Measurements from ENCODE around the gene PMS2. TPM values are rescaled to one million over a fixed set of nuclear protein-coding genes. Genes with fewer than 3 reads are reported as not detected.
"Not testable (repeated sequence)": the region's sequence is repeated elsewhere in the genome, so short reads cannot be mapped to it uniquely, and the experiment has no call there.

PMS2 gene
- total RNA-seq, 1 donor from 2014 or later: 20.3 TPM

- not testable (repeated sequence) for H3K9me3 Mint-ChIP-seq; H3K27me3 Mint-ChIP-seq (ENCODE audit: low read depth); H3K36me3 Mint-ChIP-seq (ENCODE audit: low read depth); H3K27ac Mint-ChIP-seq (ENCODE audit: unreplicated experiment); H3K4me3 Mint-ChIP-seq; H3K4me1 Mint-ChIP-seq; DNase-seq (ENCODE audit: low read depth, low spot score)
These were observed 45.6 kb downstream of the PMS2 start for GRCh38 chr7:5963205-5963604.

- not testable (repeated sequence) for DNase-seq (ENCODE audit: low read depth, low spot score); H3K4me1 Mint-ChIP-seq; H3K36me3 Mint-ChIP-seq (ENCODE audit: low read depth); H3K9me3 Mint-ChIP-seq; H3K27ac Mint-ChIP-seq (ENCODE audit: unreplicated experiment); H3K4me3 Mint-ChIP-seq; H3K27me3 Mint-ChIP-seq (ENCODE audit: low read depth)
These were observed 73.9 kb downstream of the PMS2 start for GRCh38 chr7:5934945-5935450.

- not testable (repeated sequence) for DNase-seq (ENCODE audit: low read depth, low spot score); H3K36me3 Mint-ChIP-seq (ENCODE audit: low read depth); H3K4me1 Mint-ChIP-seq; H3K27ac Mint-ChIP-seq (ENCODE audit: unreplicated experiment); H3K27me3 Mint-ChIP-seq (ENCODE audit: low read depth); H3K4me3 Mint-ChIP-seq; H3K9me3 Mint-ChIP-seq
These were observed 76.8 kb downstream of the PMS2 start for GRCh38 chr7:5931905-5932644.

- DNase-seq (ENCODE audit: low read depth, low spot score); H3K4me3 Mint-ChIP-seq; H3K9me3 Mint-ChIP-seq; H3K36me3 Mint-ChIP-seq (ENCODE audit: low read depth); H3K4me1 Mint-ChIP-seq; H3K27me3 Mint-ChIP-seq (ENCODE audit: low read depth); H3K27ac Mint-ChIP-seq (ENCODE audit: unreplicated experiment): not testable (repeated sequence)
These were observed 77.6 kb downstream of the PMS2 start for GRCh38 chr7:5931250-5931649.

- not testable (repeated sequence) for H3K4me3 Mint-ChIP-seq; H3K36me3 Mint-ChIP-seq (ENCODE audit: low read depth); H3K27ac Mint-ChIP-seq (ENCODE audit: unreplicated experiment); DNase-seq (ENCODE audit: low read depth, low spot score); H3K9me3 Mint-ChIP-seq; H3K27me3 Mint-ChIP-seq (ENCODE audit: low read depth); H3K4me1 Mint-ChIP-seq
These were observed 78.6 kb downstream of the PMS2 start for GRCh38 chr7:5930290-5930689.

- H3K4me1 Mint-ChIP-seq; H3K27me3 Mint-ChIP-seq (ENCODE audit: low read depth); H3K36me3 Mint-ChIP-seq (ENCODE audit: low read depth); H3K9me3 Mint-ChIP-seq; DNase-seq (ENCODE audit: low read depth, low spot score); H3K4me3 Mint-ChIP-seq; H3K27ac Mint-ChIP-seq (ENCODE audit: unreplicated experiment): not testable (repeated sequence)
These were observed 82.5 kb downstream of the PMS2 start for GRCh38 chr7:5926263-5926870.

GRCh38 chr7:5924630-5925029, 84.2 kb downstream of the PMS2 start:
- H3K27ac Mint-ChIP-seq (ENCODE audit: unreplicated experiment); H3K4me3 Mint-ChIP-seq; H3K36me3 Mint-ChIP-seq (ENCODE audit: low read depth); DNase-seq (ENCODE audit: low read depth, low spot score); H3K4me1 Mint-ChIP-seq; H3K9me3 Mint-ChIP-seq; H3K27me3 Mint-ChIP-seq (ENCODE audit: low read depth): not testable (repeated sequence)

GRCh38 chr7:5924180-5924579, 84.7 kb downstream of the PMS2 start:
- H3K27ac Mint-ChIP-seq (ENCODE audit: unreplicated experiment); H3K9me3 Mint-ChIP-seq; H3K27me3 Mint-ChIP-seq (ENCODE audit: low read depth); DNase-seq (ENCODE audit: low read depth, low spot score); H3K4me3 Mint-ChIP-seq; H3K4me1 Mint-ChIP-seq; H3K36me3 Mint-ChIP-seq (ENCODE audit: low read depth): not testable (repeated sequence)

Other genes with a start within 250 kb of the PMS2 start
- 36.4 and 38.9 TPM in 2 replicates for gene RNF216, start 227.4 kb downstream of the PMS2 start, total RNA-seq
- not detected in 2 replicates for gene OCM, start 128.3 kb downstream of the PMS2 start, total RNA-seq
- gene CCZ1, start 110.3 kb downstream of the PMS2 start, total RNA-seq: 86.4 and 88.7 TPM in 2 replicates
- 0.07 TPM in 1 of 2 replicates, not detected in the other for gene RSPH10B, start 38.4 kb downstream of the PMS2 start, total RNA-seq
- gene AIMP2, start 223 bp upstream of the PMS2 start, total RNA-seq: 44.4 and 47.6 TPM in 2 replicates
- 0.70 and 0.80 TPM in 2 replicates for gene ANKRD61, start 22.3 kb upstream of the PMS2 start, total RNA-seq
- gene EIF2AK1, start 50.1 kb upstream of the PMS2 start, total RNA-seq: 107 TPM in 2 replicates
- 23.2 and 24.7 TPM in 2 replicates for gene USP42, start 95.9 kb upstream of the PMS2 start, total RNA-seq